Trophoblast cell (in vitro differentiated cells and primary cell): ENCODE results near the gene PML.

Experiments
- DNase-seq, 2 donors: peaks; one replicate each; pipeline ENCODE4 v3.0.0-alpha.2; 2016
- H2AFZ ChIP-seq: 2 replicates; pipeline ENCODE4 v1.6.1; 2013; ENCODE audit warnings: low read length, moderate library complexity, mild to moderate bottlenecking; ENCODE audit not compliant: insufficient read depth, poor library complexity
- H2AK5ac ChIP-seq: 2 replicates; pipeline ENCODE4 v1.6.1; 2013; ENCODE audit warnings: mild to moderate bottlenecking, low read length
- H2BK120ac ChIP-seq: 2 replicates; pipeline ENCODE4 v1.6.1; 2013; ENCODE audit warnings: low read length, mild to moderate bottlenecking, moderate library complexity; ENCODE audit not compliant: insufficient read depth, poor library complexity
- H2BK12ac ChIP-seq: 2 replicates; pipeline ENCODE4 v1.6.1; 2013; ENCODE audit warnings: mild to moderate bottlenecking, low read length, moderate library complexity
- H2BK5ac ChIP-seq: 2 replicates; pipeline ENCODE4 v1.6.1; 2013; ENCODE audit warnings: low read length, low read depth, moderate library complexity, mild to moderate bottlenecking; ENCODE audit not compliant: poor library complexity
- H3K14ac ChIP-seq: 2 replicates; pipeline ENCODE4 v1.6.1; 2013; ENCODE audit warnings: mild to moderate bottlenecking, low read length
- H3K18ac ChIP-seq: 2 replicates; pipeline ENCODE4 v1.6.1; 2013; ENCODE audit warnings: mild to moderate bottlenecking, low read length
- H3K23ac ChIP-seq: 2 replicates; pipeline ENCODE4 v1.6.1; 2013; ENCODE audit warnings: low read length
- H3K27ac ChIP-seq: 2 replicates; pipeline ENCODE4 v1.5.1; 2013; ENCODE audit warnings: low read depth, mild to moderate bottlenecking, inconsistent platforms, low read length, moderate library complexity
- H3K27me3 ChIP-seq: 2 replicates; pipeline ENCODE4 v1.6.1; 2013; ENCODE audit warnings: inconsistent platforms, mild to moderate bottlenecking, low read length, moderate library complexity; ENCODE audit not compliant: insufficient read depth
- H3K36me3 ChIP-seq, 2 experiments: 1 replicate in 1 of 2; 2 replicates in 1 of 2; pipeline ENCODE4 v1.6.1; 2013; ENCODE audit warnings: low read length in 2 of 2, mild to moderate bottlenecking in 2 of 2, moderate library complexity in 1 of 2; ENCODE audit not compliant: insufficient read depth in 2 of 2, control insufficient read depth in 1 of 2
- H3K4ac ChIP-seq: 2 replicates; pipeline ENCODE4 v1.6.1; 2013; ENCODE audit warnings: low read depth, mild to moderate bottlenecking, low read length, moderate library complexity
- H3K4me1 ChIP-seq, 2 experiments: 1 replicate in 1 of 2; 2 replicates in 1 of 2; pipeline ENCODE4 v1.6.1; 2013; ENCODE audit warnings: low read length in 2 of 2, mild to moderate bottlenecking in 2 of 2, moderate library complexity in 1 of 2; ENCODE audit not compliant: insufficient read depth in 2 of 2, control insufficient read depth in 1 of 2
- H3K4me2 ChIP-seq: 2 replicates; pipeline ENCODE4 v1.6.1; 2013; ENCODE audit warnings: inconsistent platforms, mild to moderate bottlenecking, low read length, moderate library complexity
- H3K4me3 ChIP-seq: 2 replicates; pipeline ENCODE4 v1.5.1; 2013; ENCODE audit warnings: mild to moderate bottlenecking, low read depth, low read length, inconsistent platforms
- H3K79me1 ChIP-seq: one replicate; pipeline ENCODE4 v1.6.1; 2013; ENCODE audit warnings: low read length
- H3K79me2 ChIP-seq: 2 replicates; pipeline ENCODE4 v1.6.1; 2013; ENCODE audit warnings: low read length, mild to moderate bottlenecking; ENCODE audit not compliant: control insufficient read depth, insufficient read depth, poor library complexity
- H3K9ac ChIP-seq: 2 replicates; pipeline ENCODE4 v1.6.1; 2013; ENCODE audit warnings: mild to moderate bottlenecking, low read length
- H3K9me3 ChIP-seq: 2 replicates; pipeline ENCODE4 v1.6.1; 2013; ENCODE audit warnings: low read depth, mild to moderate bottlenecking, control low read depth, inconsistent platforms, low read length; ENCODE audit not compliant: insufficient read depth
- H4K12ac ChIP-seq: 2 replicates; pipeline ENCODE4 v1.6.1; 2013; ENCODE audit warnings: low read depth, mild to moderate bottlenecking, low read length, moderate library complexity
- H4K8ac ChIP-seq: 2 replicates; pipeline ENCODE4 v1.6.1; 2013; ENCODE audit warnings: low read depth, mild to moderate bottlenecking, low read length, moderate library complexity
- H4K91ac ChIP-seq: one replicate; pipeline ENCODE4 v1.6.1; 2013; ENCODE audit warnings: low read depth, mild to moderate bottlenecking, low read length, moderate library complexity
- WGBS: extraction: QIAGEN DNeasy Blood & Tissue Kit; methylation state at CpG from one replicate; pipeline ENCODE4 v1.1.7; 2013; ENCODE audit warnings: missing lambda C conversion rate; ENCODE audit not compliant: insufficient read length, insufficient coverage; ENCODE audit errors: extremely low coverage; 5-methylcytosine and 5-hydroxymethylcytosine counted together

PML gene

GRCh38 chr15:74025436-74025835 is 30.9 kb downstream of the PML start:
- H2AK5ac ChIP-seq = no peak overlapping the region
- no peak for DNase-seq
- no peak overlapping the region for H3K18ac ChIP-seq
- no peak overlapping the region for H2BK12ac ChIP-seq
- peaks cover 2% of the 10 kb centered on the region for H3K9me3 ChIP-seq
- no peak overlapping the region for H4K8ac ChIP-seq
- H2AFZ ChIP-seq = no peak overlapping the region
- H3K14ac ChIP-seq = no peak overlapping the region
- H2BK120ac ChIP-seq = no peak overlapping the region
- no peak overlapping the region for H3K4ac ChIP-seq
- no peak overlapping the region for H3K9ac ChIP-seq
- WGBS = no CpG with 5 or more reads among the region's 5 CpGs
- no peaks in the 10 kb centered on the region for H3K79me2 ChIP-seq
- no peak overlapping the region for H4K91ac ChIP-seq
- H3K79me1 ChIP-seq = no peaks in the 10 kb centered on the region
- peaks cover 17 to 35% of the 10 kb centered on the region in 2 experiments for H3K36me3 ChIP-seq
- H3K4me1 ChIP-seq = peaks cover 0 to 4% of the 10 kb centered on the region in 2 experiments
- H4K12ac ChIP-seq = no peak overlapping the region
- H3K4me2 ChIP-seq = no peak overlapping the region
- no peak overlapping the region for H3K4me3 ChIP-seq
- H2BK5ac ChIP-seq = no peak overlapping the region
- no peak overlapping the region for H3K23ac ChIP-seq
- H3K27ac ChIP-seq = no peak overlapping the region
- no peaks in the 10 kb centered on the region for H3K27me3 ChIP-seq

GRCh38 chr15:74027688-74028087 is 33.2 kb downstream of the PML start:
- H2BK5ac ChIP-seq = no peak overlapping the region

DNA sequence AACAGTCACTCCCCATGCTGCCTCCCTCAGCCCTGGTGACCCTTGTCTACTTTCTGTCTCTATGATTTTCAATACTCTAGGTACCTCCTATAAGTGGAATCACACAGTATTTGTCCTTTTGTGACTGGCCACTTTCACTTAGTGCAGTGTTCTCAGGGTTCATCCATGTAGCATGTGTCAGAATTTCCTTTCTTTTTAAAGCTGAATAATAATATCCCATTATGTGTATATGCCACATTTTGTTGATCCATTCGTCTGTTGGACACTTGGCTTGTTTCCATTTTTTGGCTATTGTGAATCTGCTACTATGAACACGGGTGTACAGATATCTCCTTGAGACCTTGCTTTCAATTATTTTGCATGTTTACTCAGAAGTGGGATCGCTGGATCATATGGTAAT is 34.1 kb downstream of the PML start:
- Histone ChIP-seq H3K9me3 (peaks cover 2% of the 10 kb centered on the region), H3K9ac (no peak overlapping the region), H3K79me1 (no peaks in the 10 kb centered on the region), H3K23ac (no peak overlapping the region), H4K8ac (no peak overlapping the region), H2BK120ac (no peak overlapping the region), H4K12ac (no peak overlapping the region), H3K79me2 (no peaks in the 10 kb centered on the region), H3K4ac (no peak overlapping the region), H3K4me2 (no peak overlapping the region), H4K91ac (no peak overlapping the region), H2AK5ac (no peak overlapping the region), H3K27me3 (no peaks in the 10 kb centered on the region), H3K27ac (no peak overlapping the region), H2BK5ac (no peak overlapping the region), H3K18ac (no peak overlapping the region), H3K14ac (no peak overlapping the region), H3K4me3 (no peak overlapping the region), H3K36me3 (peaks cover 11 to 30% of the 10 kb centered on the region in 2 experiments), H2BK12ac (no peak overlapping the region), H3K4me1 (peaks cover 0 to 4% of the 10 kb centered on the region in 2 experiments), H2AFZ (no peak overlapping the region)
- no CpG with 5 or more reads among the region's 3 CpGs for WGBS
- no peak for DNase-seq

More at GRCh38 chr15:74027688-74028087, 33.2 kb downstream of the PML start:
- Histone ChIP-seq H4K91ac (no peak overlapping the region), H3K9me3 (peaks cover 2% of the 10 kb centered on the region), H2AFZ (no peak overlapping the region), H3K4me2 (no peak overlapping the region), H3K79me1 (no peaks in the 10 kb centered on the region), H3K9ac (no peak overlapping the region), H4K12ac (no peak overlapping the region), H2BK12ac (no peak overlapping the region), H3K79me2 (no peaks in the 10 kb centered on the region), H3K36me3 (peaks cover 16 to 33% of the 10 kb centered on the region in 2 experiments), H3K14ac (no peak overlapping the region), H3K27me3 (no peaks in the 10 kb centered on the region), H4K8ac (no peak overlapping the region), H3K4ac (no peak overlapping the region), H3K23ac (no peak overlapping the region), H2BK120ac (no peak overlapping the region), H2AK5ac (no peak overlapping the region), H3K18ac (no peak overlapping the region), H3K4me3 (no peak overlapping the region), H3K27ac (no peak overlapping the region), H3K4me1 (peaks cover 0 to 4% of the 10 kb centered on the region in 2 experiments)
- no CpG with 5 or more reads among the region's 3 CpGs for WGBS
- no peak for DNase-seq

DNA sequence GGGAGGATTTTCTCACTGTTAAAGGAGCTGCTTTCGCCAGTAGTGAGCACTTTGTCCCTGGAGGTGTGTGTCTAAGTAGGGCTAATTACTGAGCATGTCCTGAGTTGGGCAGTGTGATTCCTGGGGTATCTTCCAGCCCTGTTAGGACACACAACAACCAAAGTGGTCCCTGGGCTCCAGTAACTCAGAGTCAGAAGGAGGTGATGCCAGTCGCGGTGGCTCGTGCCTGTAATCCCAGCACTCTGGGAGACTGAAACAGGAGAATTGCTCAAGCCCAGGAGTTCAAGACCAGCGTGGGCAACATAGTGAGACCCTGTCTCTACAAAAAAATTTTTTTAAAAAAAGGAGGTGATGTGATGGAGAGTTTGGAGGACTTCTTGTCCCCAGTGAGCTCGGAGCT is 37.5 kb downstream of the PML start:
- Histone ChIP-seq H3K27me3 (no peaks in the 10 kb centered on the region), H3K9me3 (no peaks in the 10 kb centered on the region), H2BK12ac (no peak overlapping the region), H3K79me2 (no peaks in the 10 kb centered on the region), H3K27ac (no peak overlapping the region), H2AFZ (no peak overlapping the region), H3K4ac (no peak overlapping the region), H3K36me3 (peaks cover 18 to 30% of the 10 kb centered on the region in 2 experiments), H3K4me2 (no peak overlapping the region), H2AK5ac (no peak overlapping the region), H3K14ac (no peak overlapping the region), H2BK5ac (no peak overlapping the region), H3K9ac (no peak overlapping the region), H3K23ac (no peak overlapping the region), H3K18ac (no peak overlapping the region), H3K79me1 (no peaks in the 10 kb centered on the region), H3K4me3 (no peak overlapping the region), H3K4me1 (no peaks in the 10 kb centered on the region), H4K8ac (no peak overlapping the region), H2BK120ac (no peak overlapping the region), H4K91ac (no peak overlapping the region), H4K12ac (no peak overlapping the region)
- DNase-seq = no peak
- no CpG with 5 or more reads among the region's 6 CpGs for WGBS
